ENCODE data around the gene GRM7. TPM values are rescaled to one million over a fixed set of nuclear protein-coding genes. Genes with fewer than 3 reads are reported as not detected.

GRM7 gene
- 0.19 and 0.98 TPM in 2 replicates for total RNA-seq

GRCh38 chr3:6860954-6861624 lies at the start of gene GRM7:
Gene GRM7 (plus strand): TSS chr3:6861115.

All from cardiac ventricle fibroblast (primary cell).